ENCODE measurements around the gene ZKSCAN5.
"Not testable (repeated sequence)": the region's sequence is repeated elsewhere in the genome, so short reads cannot be mapped to it uniquely, and the experiment has no call there.

Gene ZKSCAN5

GRCh38 chr7:99579956-99580777 lies 75.7 kb downstream of the ZKSCAN5 start:
- Mint-ChIP-seq H3K36me3 (ENCODE audit: low read depth) (no peaks in the 10 kb centered on the region), H3K9me3 (no peaks in the 10 kb centered on the region), H3K4me3 (peak overlapping the region; percentile 93), H3K4me1 (peaks cover 12% of the 10 kb centered on the region), H3K27me3 (ENCODE audit: low read depth, poor library complexity) (peaks cover 11% of the 10 kb centered on the region), H3K27ac (peak overlapping the region; percentile 95)
- peak; percentile 89 for DNase-seq
- TF ChIP-seq CTCF (IDR thresholded peaks at IDR 0.05), result peak; percentile 65

- Mint-ChIP-seq H3K4me1 (peaks cover 12% of the 10 kb centered on the region), H3K4me3 (peak overlapping the region; percentile 93), H3K27ac (peak overlapping the region; percentile 95), H3K27me3 (ENCODE audit: low read depth, poor library complexity) (peaks cover 11% of the 10 kb centered on the region)
- H3K9me3 Mint-ChIP-seq; DNase-seq; H3K36me3 Mint-ChIP-seq (ENCODE audit: low read depth): not testable (repeated sequence)
These were observed 76.4 kb downstream of the ZKSCAN5 start for GRCh38 chr7:99580778-99581332.
